GM18499 (cell line): Measurements from ENCODE around the gene ZKSCAN4.

ENCODE experiments used
- ATAC-seq: cut with Tn5 transposase; IDR thresholded peaks from one replicate; pipeline ENCODE4 v1.9.1; 2021; ENCODE audit warnings: moderate number of reproducible peaks; ENCODE audit not compliant: insufficient read depth, unreplicated experiment

Gene ZKSCAN4

GRCh38 chr6:28251661-28252008, 434 bp downstream of the ZKSCAN4 start:
- ATAC-seq, result no peak

GRCh38 chr6:28250747-28251146, 1.3 kb downstream of the ZKSCAN4 start:
- no peak for ATAC-seq

GRCh38 chr6:28248916-28249315, 3.2 kb downstream of the ZKSCAN4 start:
- ATAC-seq, result no peak

- ATAC-seq, result no peak
Observed at GRCh38 chr6:28245206-28245941, 6.7 kb downstream of the ZKSCAN4 start.

GRCh38 chr6:28243946-28244345, 8.1 kb downstream of the ZKSCAN4 start:
- no peak for ATAC-seq

GRCh38 chr6:28240471-28240870, 11.6 kb downstream of the ZKSCAN4 start:
- no peak for ATAC-seq

- ATAC-seq, result no peak
Observed at GRCh38 chr6:28239636-28240035, 12.4 kb downstream of the ZKSCAN4 start.

- no peak for ATAC-seq
Observed at GRCh38 chr6:28235912-28236452, 16.1 kb downstream of the ZKSCAN4 start.

- ATAC-seq, result no peak
Observed at GRCh38 chr6:28232785-28233184, 19.3 kb downstream of the ZKSCAN4 start.

- no peak for ATAC-seq
Observed at GRCh38 chr6:28226460-28226859, 25.6 kb downstream of the ZKSCAN4 start.

GRCh38 chr6:28225056-28225834, 26.8 kb downstream of the ZKSCAN4 start, which contains the start of gene ZSCAN9:
Gene ZSCAN9 (plus strand): TSS chr6:28225275. CDS start chr6:28227085, 1,810 bp downstream.
- no peak for ATAC-seq

- ATAC-seq, result no peak
Observed at GRCh38 chr6:28224131-28225055, 27.7 kb downstream of the ZKSCAN4 start.

- ATAC-seq, result no peak
Observed at GRCh38 chr6:28220257-28221133, 31.6 kb downstream of the ZKSCAN4 start.

- ATAC-seq, result no peak
Observed at GRCh38 chr6:28218312-28219248, 33.5 kb downstream of the ZKSCAN4 start.

- ATAC-seq, result no peak
Observed at GRCh38 chr6:28217890-28218289, 34.2 kb downstream of the ZKSCAN4 start.

GRCh38 chr6:28215425-28215824, 36.6 kb downstream of the ZKSCAN4 start:
- no peak for ATAC-seq

- no peak for ATAC-seq
Observed at GRCh38 chr6:28213213-28213523, 38.9 kb downstream of the ZKSCAN4 start.

GRCh38 chr6:28212510-28213212, 39.4 kb downstream of the ZKSCAN4 start:
- no peak for ATAC-seq
